ENCODE results near the gene TRAIP. TPM values are rescaled to one million over a fixed set of nuclear protein-coding genes. Genes with fewer than 3 reads are reported as not detected.

Gene TRAIP
- total and polyA plus RNA-seq, 2 donors (not counting 1 experiment from before 2014, with no cell fraction given) = 5.0 to 8.7 TPM

DNA sequence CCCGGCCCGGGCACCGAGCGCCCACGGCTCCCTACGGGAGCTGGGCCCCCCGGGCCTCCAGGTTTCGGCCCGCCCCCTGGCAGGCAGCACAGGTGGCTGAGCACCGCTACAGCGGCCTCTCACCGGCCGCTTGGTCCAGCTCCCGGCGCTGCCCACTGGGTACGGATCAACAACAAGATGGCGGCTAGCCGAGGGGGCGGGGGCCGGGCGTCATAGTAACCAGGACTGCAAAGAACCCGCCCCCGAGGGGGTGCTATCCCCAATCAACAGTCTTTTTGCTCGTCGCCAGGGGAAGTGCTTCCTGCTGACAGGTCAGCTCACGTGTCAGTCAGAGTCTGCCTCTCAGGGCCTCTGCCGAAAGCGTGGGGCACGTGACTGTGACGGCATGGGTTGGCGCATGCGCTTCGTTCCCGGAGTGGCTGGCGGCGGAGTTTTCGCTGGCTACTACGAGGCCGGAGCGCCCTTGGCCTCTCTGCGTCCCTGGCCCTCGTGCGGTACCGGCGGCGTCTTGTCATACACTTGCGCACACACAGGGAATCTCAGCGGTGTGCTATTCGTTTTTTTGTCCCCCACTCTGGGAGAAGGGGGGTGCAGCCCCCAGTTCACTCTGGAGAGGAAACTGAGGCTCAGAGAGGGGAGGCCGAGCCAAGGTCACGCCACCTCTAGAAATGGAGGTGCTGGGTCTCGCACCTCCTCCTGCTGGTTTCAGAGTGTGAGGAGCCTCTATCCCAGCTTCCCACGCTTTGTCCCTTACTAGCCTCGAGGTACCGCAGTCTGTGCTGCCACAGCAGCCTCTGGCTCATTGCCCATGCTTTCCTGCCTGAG lies 69.8 kb downstream of the TRAIP start, which contains the start of gene IP6K1:
IP6K1 (minus strand) TSS at position 186 of the 825 bp plus-strand sequence. CDS start 38,502 bp downstream, outside the sequence.
- Histone ChIP-seq H3K9me3 (ENCODE audit: control extremely low read depth in 1 of 3, control insufficient read depth in 2 of 3, insufficient read depth in 1 of 3, low read length in 2 of 3) (no peaks in the 10 kb centered on the region), H4K20me1 (ENCODE audit: control insufficient read depth, insufficient read depth, low read length, poor library complexity, severe bottlenecking) (peaks cover 8% of the 10 kb centered on the region), H3K4me3 (ENCODE audit: control extremely low read depth in 1 of 5, extremely low read depth in 1 of 5, insufficient read depth in 1 of 5, low read depth in 2 of 5, low read length in 4 of 5) (peak within 1 kb of the TSS; percentile 69 to 98 (median 88)), H3K4me1 (ENCODE audit: control insufficient read depth in 2 of 2, insufficient read depth in 2 of 2, low read length in 2 of 2) (peaks cover 17 to 34% of the 10 kb centered on the region in 2 donors), H3K79me2 (ENCODE audit: control insufficient read depth, insufficient read depth, low read length) (peaks cover 54% of the 10 kb centered on the region), H3K9ac (ENCODE audit: low read length) (peak within 1 kb of the TSS; percentile 84), H3K27ac (ENCODE audit: low read length in 2 of 2) (peak within 1 kb of the TSS; percentile 94 to 95), H3K27me3 (replicated peaks in 1 of 4; ENCODE audit: control extremely low read depth in 1 of 4, control insufficient read depth in 3 of 4, insufficient read depth in 4 of 4, low read length in 3 of 4) (no peaks in the 10 kb centered on the region), H3K36me3 (replicated peaks in 1 of 2; ENCODE audit: control extremely low read depth in 1 of 2, control insufficient read depth in 1 of 2, extremely low read depth in 1 of 2, insufficient read depth in 2 of 2, low read length in 1 of 2) (peaks cover 0 to 9% of the 10 kb centered on the region in 2 experiments), H3K4me2 (replicated peaks; ENCODE audit: low read depth, low read length, poor library complexity, severe bottlenecking) (peak within 1 kb of the TSS; percentile 84), H2AFZ (ENCODE audit: insufficient read depth, low read depth, low read length, poor library complexity, severe bottlenecking) (peak within 1 kb of the TSS; percentile 93)
- DNase-seq = peak; percentile 99
- 3% methylated on average over 55 of the region's 55 CpGs for WGBS (ENCODE audit: insufficient coverage)
- Mint-ChIP-seq H3K9me3 (ENCODE audit: insufficient read depth) (no peaks in the 10 kb centered on the region), H3K27me3 (no peaks in the 10 kb centered on the region), H3K4me1 (peaks cover 24% of the 10 kb centered on the region), H3K4me3 (peak within 1 kb of the TSS; percentile 97), H3K27ac (peak within 1 kb of the TSS; percentile 99)
- no peak for TF ChIP-seq EZH2 (IDR thresholded peaks at IDR 0.05; ENCODE audit: borderline replicate concordance, insufficient read depth, low read depth, low read length, poor library complexity, severe bottlenecking)
- TF ChIP-seq, protein P1, sequence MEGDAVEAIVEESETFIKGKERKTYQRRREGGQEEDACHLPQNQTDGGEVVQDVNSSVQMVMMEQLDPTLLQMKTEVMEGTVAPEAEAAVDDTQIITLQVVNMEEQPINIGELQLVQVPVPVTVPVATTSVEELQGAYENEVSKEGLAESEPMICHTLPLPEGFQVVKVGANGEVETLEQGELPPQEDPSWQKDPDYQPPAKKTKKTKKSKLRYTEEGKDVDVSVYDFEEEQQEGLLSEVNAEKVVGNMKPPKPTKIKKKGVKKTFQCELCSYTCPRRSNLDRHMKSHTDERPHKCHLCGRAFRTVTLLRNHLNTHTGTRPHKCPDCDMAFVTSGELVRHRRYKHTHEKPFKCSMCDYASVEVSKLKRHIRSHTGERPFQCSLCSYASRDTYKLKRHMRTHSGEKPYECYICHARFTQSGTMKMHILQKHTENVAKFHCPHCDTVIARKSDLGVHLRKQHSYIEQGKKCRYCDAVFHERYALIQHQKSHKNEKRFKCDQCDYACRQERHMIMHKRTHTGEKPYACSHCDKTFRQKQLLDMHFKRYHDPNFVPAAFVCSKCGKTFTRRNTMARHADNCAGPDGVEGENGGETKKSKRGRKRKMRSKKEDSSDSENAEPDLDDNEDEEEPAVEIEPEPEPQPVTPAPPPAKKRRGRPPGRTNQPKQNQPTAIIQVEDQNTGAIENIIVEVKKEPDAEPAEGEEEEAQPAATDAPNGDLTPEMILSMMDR (IDR thresholded peaks at IDR 0.05) = no peak
- POLR2A ChIA-PET = interaction anchor here (0.8 to 3.1 kb wide), 5 partner anchors 17 to 69 kb away, joined by 3 to 13 read pairs (median 10); partner anchors contain the start of genes INKA1 and UBA7
- ATAC-seq (ENCODE audit: low read depth) = peak; percentile 99
- intact Hi-C loops (cut with micrococcal nuclease) = loop anchor here (1.0 to 10.0 kb wide), 8 partner anchors 16 to 301 kb away; partner anchors contain the start of genes AMIGO3, APEH, RBM5 and RBM6
- CTCF ChIA-PET = interaction anchor here (0.9 to 2.8 kb wide), 5 partner anchors 16 to 247 kb away, joined by 3 to 15 read pairs (median 5); partner anchors contain the start of genes AMIGO3 and INKA1
